Ishikawa (cell line): ENCODE measurements around the gene ARNT2.

Experiments
- RAD21 ChIP-seq: IDR thresholded peaks from 2 replicates; pipeline ENCODE4 v1.6.1; 2012; ENCODE audit warnings: low read depth
- TEAD4 ChIP-seq: IDR thresholded peaks from 2 replicates; pipeline ENCODE4 v1.6.1; 2012
- ZBTB7A ChIP-seq: IDR thresholded peaks from 2 replicates; pipeline ENCODE4 v1.6.1; 2012; ENCODE audit warnings: low read depth

DNA sequence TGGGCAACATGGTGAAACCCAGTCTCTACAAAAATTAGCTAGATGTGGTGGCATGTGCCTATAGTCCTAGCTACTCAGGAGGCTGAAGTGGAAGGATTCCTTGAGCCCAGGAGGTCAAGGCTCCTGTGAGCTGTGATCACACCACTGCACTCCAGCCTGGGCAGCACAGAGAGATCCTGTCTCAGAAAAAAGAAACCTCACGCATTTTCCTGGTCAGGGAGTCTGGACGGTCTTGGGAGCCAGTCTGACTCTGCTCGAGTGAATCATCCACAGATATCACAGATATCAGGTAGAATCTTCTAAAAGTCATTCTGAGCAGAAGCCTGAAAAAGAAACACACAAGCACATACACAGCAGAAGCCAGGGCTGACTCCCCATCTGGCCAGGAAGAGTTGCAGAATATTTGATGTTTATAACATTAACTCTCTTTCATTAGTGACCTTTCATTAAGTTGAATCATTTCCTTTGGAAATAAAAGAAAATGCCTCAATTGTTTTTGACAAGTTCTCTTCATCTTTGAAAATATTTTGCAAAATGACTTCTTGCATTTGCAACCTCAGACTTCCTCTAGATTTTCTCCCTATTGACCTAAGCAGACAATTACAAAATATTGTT is 234.5 kb downstream of the ARNT2 start:
- no peak for TF ChIP-seq RAD21
- no peak for TF ChIP-seq ZBTB7A
- no peak for TF ChIP-seq TEAD4
